ENCODE measurements around the gene PRSS48.

The PRSS48 gene

DNA sequence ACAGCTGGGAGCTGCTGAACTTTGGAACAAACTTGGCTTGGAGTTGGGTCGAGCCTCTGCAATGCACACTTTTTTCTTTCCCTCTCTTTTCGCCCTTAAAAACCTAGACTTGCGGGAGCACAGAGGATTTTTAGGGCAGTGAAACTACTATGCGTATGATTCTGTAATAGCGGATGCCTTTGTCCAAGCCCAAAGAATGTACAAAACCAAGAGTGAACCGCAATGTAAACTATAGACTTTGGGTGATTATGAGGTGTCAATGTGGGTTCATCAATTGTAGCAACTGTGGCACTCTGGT is 48.9 kb downstream of the PRSS48 start:
- TF ChIP-seq CTCF (IDR thresholded peaks at IDR 0.05): no peak
- Histone ChIP-seq H3K27ac (peak overlapping the region; percentile 68), H3K4me1 (peaks cover 6% of the 10 kb centered on the region), H3K4me2 (ENCODE audit: low read length) (peak overlapping the region; percentile 97), H3K79me2 (no peaks in the 10 kb centered on the region), H2AFZ (peak overlapping the region; percentile 95), H3K9me3 (ENCODE audit: control insufficient read depth, low read length) (no peaks in the 10 kb centered on the region), H3K9ac (no peak overlapping the region), H3K27me3 (ENCODE audit: control insufficient read depth, insufficient read depth, low read length) (no peaks in the 10 kb centered on the region), H3K4me3 (ENCODE audit: low read depth, low read length) (peak overlapping the region; percentile 68), H3K36me3 (ENCODE audit: control insufficient read depth, insufficient read depth, low read length) (no peaks in the 10 kb centered on the region)

- H3K4me1 ChIP-seq: no peaks in the 10 kb centered on the region
- H3K4me3 ChIP-seq (ENCODE audit: low read depth, low read length): no peak overlapping the region
- H3K27me3 ChIP-seq (ENCODE audit: control insufficient read depth, insufficient read depth, low read length): no peaks in the 10 kb centered on the region
- H3K27ac ChIP-seq: no peak overlapping the region
- no peak overlapping the region for H3K9ac ChIP-seq
- no peak overlapping the region for H3K4me2 ChIP-seq (ENCODE audit: low read length)
- no peak for TF ChIP-seq CTCF (IDR thresholded peaks at IDR 0.05)
- H3K9me3 ChIP-seq (ENCODE audit: control insufficient read depth, low read length): no peaks in the 10 kb centered on the region
- H2AFZ ChIP-seq: no peak overlapping the region
- no peaks in the 10 kb centered on the region for H3K79me2 ChIP-seq
- no peaks in the 10 kb centered on the region for H3K36me3 ChIP-seq (ENCODE audit: control insufficient read depth, insufficient read depth, low read length)
Observed at GRCh38 chr4:151329217-151330007, 52.5 kb downstream of the PRSS48 start.

DNA sequence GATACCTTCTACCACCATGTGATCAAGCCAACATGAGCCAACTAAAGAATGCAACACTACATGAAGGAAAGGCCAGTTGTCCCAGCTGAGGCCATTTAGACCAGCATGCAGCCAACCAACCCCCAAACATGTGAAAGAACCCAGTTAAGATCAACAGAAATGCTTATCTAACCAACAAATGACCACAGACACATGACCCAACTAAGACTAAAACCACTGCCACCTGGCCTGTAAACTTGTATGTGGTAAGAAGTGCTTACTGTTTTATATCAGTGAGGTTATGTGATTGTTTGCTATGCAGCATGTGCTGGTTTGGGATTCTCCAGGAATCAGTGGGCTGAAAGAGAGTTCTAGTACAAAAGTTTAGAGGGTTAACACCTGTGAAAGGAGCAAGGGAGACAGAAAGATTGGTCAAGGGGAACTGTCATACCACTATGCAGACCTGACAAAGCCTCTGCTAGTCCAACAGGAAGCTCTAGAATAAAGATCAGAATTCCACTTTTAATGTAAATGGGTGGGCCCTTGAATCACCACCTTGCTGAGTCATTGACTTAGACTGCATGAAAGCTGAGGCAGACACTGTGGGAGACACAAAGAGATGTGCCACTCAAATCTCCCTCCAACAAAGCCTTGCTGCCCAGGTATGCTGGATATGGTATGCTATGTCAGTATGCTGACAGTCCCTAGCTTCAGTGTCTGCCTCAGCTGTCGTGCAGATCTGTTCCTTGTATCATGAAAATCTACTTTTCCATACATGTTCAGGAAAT is 54.5 kb downstream of the PRSS48 start:
- Histone ChIP-seq H3K9ac (no peak overlapping the region), H3K4me2 (ENCODE audit: low read length) (no peak overlapping the region), H3K4me3 (ENCODE audit: low read depth, low read length) (no peak overlapping the region), H3K36me3 (ENCODE audit: control insufficient read depth, insufficient read depth, low read length) (no peaks in the 10 kb centered on the region), H3K4me1 (no peaks in the 10 kb centered on the region), H3K27ac (no peak overlapping the region), H3K27me3 (ENCODE audit: control insufficient read depth, insufficient read depth, low read length) (no peaks in the 10 kb centered on the region), H3K79me2 (no peaks in the 10 kb centered on the region), H2AFZ (no peak overlapping the region), H3K9me3 (ENCODE audit: control insufficient read depth, low read length) (no peaks in the 10 kb centered on the region)
- no peak for TF ChIP-seq CTCF (IDR thresholded peaks at IDR 0.05)

GRCh38 chr4:151339467-151339866 is 62.5 kb downstream of the PRSS48 start:
- Histone ChIP-seq H3K4me2 (ENCODE audit: low read length) (no peak overlapping the region), H3K9me3 (ENCODE audit: control insufficient read depth, low read length) (no peaks in the 10 kb centered on the region), H3K4me3 (ENCODE audit: low read depth, low read length) (no peak overlapping the region), H2AFZ (no peak overlapping the region), H3K79me2 (no peaks in the 10 kb centered on the region), H3K27me3 (ENCODE audit: control insufficient read depth, insufficient read depth, low read length) (no peaks in the 10 kb centered on the region), H3K9ac (no peak overlapping the region), H3K36me3 (ENCODE audit: control insufficient read depth, insufficient read depth, low read length) (no peaks in the 10 kb centered on the region), H3K4me1 (no peaks in the 10 kb centered on the region), H3K27ac (no peak overlapping the region)
- no peak for TF ChIP-seq CTCF (IDR thresholded peaks at IDR 0.05)
